Measurements from ENCODE around the gene CAST. TPM values are rescaled to one million over a fixed set of nuclear protein-coding genes. Genes with fewer than 3 reads are reported as not detected.

Gene CAST
- total RNA-seq, 1 experiment from 2014 or later: 52.3 TPM

- no peak overlapping the region for H3K4me3 Mint-ChIP-seq
- Histone ChIP-seq H3K14ac (ENCODE audit: insufficient read depth, low read length) (no peak overlapping the region), H2BK12ac (ENCODE audit: insufficient read length, low read depth, low read length) (no peak overlapping the region), H2BK15ac (ENCODE audit: low read depth, low read length) (no peak overlapping the region), H2BK120ac (ENCODE audit: low read depth, low read length, poor library complexity, severe bottlenecking) (no peak overlapping the region), H3K4me1 (ENCODE audit: insufficient read depth, low read length) (peaks cover 3% of the 10 kb centered on the region; the same call in 1 of the 2 replicates), H2BK5ac (ENCODE audit: insufficient read length, low read length) (no peak overlapping the region), H3T11ph (ENCODE audit: low read length) (no peak overlapping the region), H3K9ac (ENCODE audit: extremely low read depth, insufficient read length, low read length) (no peak overlapping the region), H3K79me1 (ENCODE audit: insufficient read depth, low read depth, low read length, poor library complexity, severe bottlenecking) (no peaks in the 10 kb centered on the region), H3K27ac (ENCODE audit: insufficient read length, low read depth, low read length) (no peak overlapping the region), H3K79me2 (ENCODE audit: insufficient read depth, low read length) (no peaks in the 10 kb centered on the region), H4K8ac (replicated peaks; ENCODE audit: insufficient read length, low read depth, low read length) (no peak overlapping the region), H4K5ac (ENCODE audit: insufficient read length, low read depth, low read length) (no peak overlapping the region), H3K23me2 (ENCODE audit: insufficient read length, low read depth, low read length, poor library complexity, severe bottlenecking) (no peaks in the 10 kb centered on the region), H3K4me2 (ENCODE audit: insufficient read depth, insufficient read length, low read length) (no peak overlapping the region), H3K9me3 (ENCODE audit: control insufficient read depth, low read depth, low read length) (no peaks in the 10 kb centered on the region), H3K18ac (ENCODE audit: insufficient read length, low read depth, low read length) (no peak overlapping the region), H4K20me1 (ENCODE audit: control insufficient read depth, insufficient read depth, insufficient read length) (no peaks in the 10 kb centered on the region), H2BK20ac (ENCODE audit: low read depth, low read length, poor library complexity, severe bottlenecking) (no peak overlapping the region), H3K4ac (ENCODE audit: low read depth, low read length) (no peak overlapping the region), H2AK5ac (ENCODE audit: insufficient read length, low read length) (no peak overlapping the region), H4K91ac (ENCODE audit: insufficient read length, low read depth, low read length) (no peak overlapping the region), H2AFZ (ENCODE audit: low read length) (no peak overlapping the region), H3K23ac (ENCODE audit: insufficient read length, low read depth, low read length) (no peak overlapping the region), H3K56ac (ENCODE audit: insufficient read length, low read depth, low read length) (no peak overlapping the region), H3K27me3 (ENCODE audit: insufficient read depth, low read length) (no peaks in the 10 kb centered on the region)
- H3K9me3 Mint-ChIP-seq: no peaks in the 10 kb centered on the region
- no peaks in the 10 kb centered on the region for H3K36me3 Mint-ChIP-seq (ENCODE audit: insufficient read depth in 1 of 3, low read depth in 3 of 3)
- DNase-seq: no peak
- no peak for TF ChIP-seq CTCF (conservative IDR thresholded peaks at IDR 0.05)
- no peaks in the 10 kb centered on the region for H3K27me3 Mint-ChIP-seq (ENCODE audit: low read depth)
- WGBS (ENCODE audit: extremely low coverage, insufficient read length, low lambda C conversion rate): no CpG with 5 or more reads among the region's 6 CpGs
- H3K4me1 Mint-ChIP-seq: peaks cover 8 to 9% of the 10 kb centered on the region in 2 experiments
- no peak overlapping the region; a peak in 1 of 7 replicates for H3K27ac Mint-ChIP-seq
These were observed 160.7 kb downstream of the CAST start for GRCh38 chr5:96822686-96823459.

Measured in H9 (cell line).